ENCODE results near the gene ANK2.

Gene ANK2

GRCh38 chr4:113368056-113368455, 318.6 kb downstream of the ANK2 start:
- DNase-seq (ENCODE audit: low read depth) = peak; percentile 63
- no peak overlapping the region for H3K4me3 ChIP-seq (ENCODE audit: low read depth, low read length)

GRCh38 chr4:113371111-113371510, 321.7 kb downstream of the ANK2 start:
- H3K4me3 ChIP-seq (ENCODE audit: low read depth, low read length) = no peak overlapping the region
- no peak for TF ChIP-seq CTCF (conservative IDR thresholded peaks at IDR 0.05; ENCODE audit: low read depth, low read length)
- no peak for DNase-seq (ENCODE audit: low read depth)

More at GRCh38 chr4:113368056-113368455, 318.6 kb downstream of the ANK2 start:
- TF ChIP-seq CTCF (conservative IDR thresholded peaks at IDR 0.05; ENCODE audit: low read depth, low read length) = no peak

DNA sequence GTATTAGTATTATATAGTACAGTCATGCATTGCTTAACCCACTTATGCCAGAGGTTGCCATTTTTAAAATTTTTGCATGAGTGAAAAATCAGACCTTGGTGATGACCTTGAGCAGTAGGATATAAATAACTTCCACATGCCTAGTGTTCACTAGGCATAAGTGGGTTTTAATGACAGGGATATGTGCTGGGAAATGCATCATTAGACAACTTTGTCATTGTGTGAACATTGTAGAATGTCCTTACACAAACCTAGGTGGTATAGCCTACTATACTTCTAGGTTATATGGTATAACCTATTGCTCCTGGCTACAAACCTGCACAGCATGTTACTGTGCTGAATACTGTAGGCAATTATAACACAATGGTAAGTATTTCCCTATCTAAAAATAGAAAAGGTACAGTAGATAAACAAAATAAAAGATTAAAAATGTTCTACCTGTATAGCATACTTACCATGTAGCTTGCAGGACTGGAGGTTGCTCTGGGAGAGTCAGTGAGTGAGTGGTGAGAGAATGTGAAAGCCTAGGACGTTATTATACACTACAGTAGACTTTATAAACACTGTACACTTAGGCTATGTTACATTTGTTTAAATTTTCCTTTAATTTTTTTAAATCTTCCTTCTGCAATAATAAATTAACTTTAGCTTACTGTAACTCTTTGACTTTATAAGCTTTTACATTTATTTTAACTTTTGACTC, 326.7 kb downstream of the ANK2 start:
- no peak for TF ChIP-seq CTCF (conservative IDR thresholded peaks at IDR 0.05; ENCODE audit: low read depth, low read length)
- no peak for DNase-seq (ENCODE audit: low read depth)
- no peak overlapping the region for H3K4me3 ChIP-seq (ENCODE audit: low read depth, low read length)

GRCh38 chr4:113378836-113379235, 329.4 kb downstream of the ANK2 start:
- DNase-seq (ENCODE audit: low read depth) = no peak
- H3K4me3 ChIP-seq (ENCODE audit: low read depth, low read length) = no peak overlapping the region
- TF ChIP-seq CTCF (conservative IDR thresholded peaks at IDR 0.05; ENCODE audit: low read depth, low read length) = no peak

DNA sequence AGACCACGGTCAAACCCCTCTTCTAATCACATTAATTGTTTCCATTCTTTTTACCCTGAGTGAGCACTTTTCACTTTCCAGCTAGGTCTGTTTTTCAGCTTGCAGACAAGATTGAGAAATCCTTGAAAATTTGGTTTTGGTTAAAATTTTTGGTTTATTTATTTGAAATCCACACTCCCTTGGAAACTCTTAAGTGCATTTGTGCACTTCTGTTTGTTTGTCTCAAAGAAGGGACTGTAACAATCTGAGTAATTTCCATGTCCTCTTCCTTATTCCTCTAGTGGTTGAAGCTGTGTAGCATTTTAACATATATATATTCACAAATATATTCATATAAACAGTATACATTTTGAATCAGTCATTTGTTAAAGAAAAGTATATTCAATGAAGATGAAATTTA, 333.3 kb downstream of the ANK2 start:
- no peak overlapping the region for H3K4me3 ChIP-seq (ENCODE audit: low read depth, low read length)
- DNase-seq (ENCODE audit: low read depth) = peak; percentile 1
- TF ChIP-seq CTCF (conservative IDR thresholded peaks at IDR 0.05; ENCODE audit: low read depth, low read length) = no peak

DNA sequence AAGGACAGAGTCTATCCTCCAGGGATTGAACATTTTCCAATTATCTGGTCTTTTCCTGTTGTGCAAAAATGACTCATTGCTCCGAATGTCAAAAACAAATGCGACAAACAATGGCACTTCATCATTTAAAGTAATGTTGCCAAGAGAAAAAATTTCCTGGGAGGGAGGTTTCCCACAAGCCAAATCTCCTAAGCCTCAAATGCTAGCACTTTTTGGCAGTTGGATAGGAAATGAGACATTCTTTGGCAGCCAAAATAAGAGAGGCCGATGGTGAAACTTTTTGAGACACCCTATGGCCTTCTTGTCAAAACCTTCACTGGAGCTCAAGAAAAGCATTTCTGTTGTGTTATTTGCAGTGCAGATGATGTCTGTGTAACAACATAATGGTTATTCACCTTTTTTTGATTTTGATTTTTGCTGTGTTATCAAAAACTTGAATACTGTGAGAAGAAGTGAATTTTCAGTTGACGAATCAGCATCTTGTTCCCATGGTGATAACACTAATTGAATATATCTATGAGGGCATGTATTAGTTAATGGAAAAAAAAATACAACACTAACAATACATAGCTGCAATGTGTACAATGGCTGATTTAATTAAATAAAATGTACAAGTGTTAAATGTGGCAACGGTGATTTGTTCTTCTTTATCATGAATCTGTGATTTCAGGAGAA, 333.8 kb downstream of the ANK2 start:
- peak; percentile 63 for DNase-seq (ENCODE audit: low read depth)
- TF ChIP-seq CTCF (conservative IDR thresholded peaks at IDR 0.05; ENCODE audit: low read depth, low read length) = no peak
- H3K4me3 ChIP-seq (ENCODE audit: low read depth, low read length) = no peak overlapping the region

- H3K4me3 ChIP-seq (ENCODE audit: low read depth, low read length) = no peak overlapping the region
- peak; percentile 30 for DNase-seq (ENCODE audit: low read depth)
- TF ChIP-seq CTCF (conservative IDR thresholded peaks at IDR 0.05; ENCODE audit: low read depth, low read length) = no peak
These were observed 335.1 kb downstream of the ANK2 start for GRCh38 chr4:113384600-113384999.
